GM19328 (cell line): ENCODE data around the gene CYP46A1.

Experiments used
- ATAC-seq: cut with Tn5 transposase; IDR thresholded peaks from one replicate; pipeline ENCODE4 v1.9.1; 2021; ENCODE audit warnings: mild to moderate bottlenecking, moderate library complexity; ENCODE audit not compliant: unreplicated experiment

Gene CYP46A1

GRCh38 chr14:99741227-99741976, 57.3 kb downstream of the CYP46A1 start:
- ATAC-seq: no peak

- no peak for ATAC-seq
These were observed 58.0 kb downstream of the CYP46A1 start for GRCh38 chr14:99742074-99742473.

- ATAC-seq: no peak
These were observed 58.7 kb downstream of the CYP46A1 start for GRCh38 chr14:99742509-99743487.

GRCh38 chr14:99744199-99744872, 60.2 kb downstream of the CYP46A1 start:
- ATAC-seq: no peak

- no peak for ATAC-seq
These were observed 60.8 kb downstream of the CYP46A1 start for GRCh38 chr14:99744873-99745224.

GRCh38 chr14:99745307-99745951, 61.3 kb downstream of the CYP46A1 start:
- no peak for ATAC-seq

GRCh38 chr14:99747167-99747566, 63.1 kb downstream of the CYP46A1 start:
- ATAC-seq: no peak

- ATAC-seq: no peak
These were observed 63.7 kb downstream of the CYP46A1 start for GRCh38 chr14:99747582-99748330.

GRCh38 chr14:99748529-99748928, 64.4 kb downstream of the CYP46A1 start:
- no peak for ATAC-seq

- ATAC-seq: no peak
These were observed 65.0 kb downstream of the CYP46A1 start for GRCh38 chr14:99749142-99749541.

- no peak for ATAC-seq
These were observed 65.9 kb downstream of the CYP46A1 start for GRCh38 chr14:99749763-99750715.

GRCh38 chr14:99750746-99751450, 66.8 kb downstream of the CYP46A1 start:
- ATAC-seq: no peak

- no peak for ATAC-seq
These were observed 67.7 kb downstream of the CYP46A1 start for GRCh38 chr14:99751539-99752485.

- no peak for ATAC-seq
These were observed 68.5 kb downstream of the CYP46A1 start for GRCh38 chr14:99752486-99753121.

GRCh38 chr14:99753225-99754140, 69.4 kb downstream of the CYP46A1 start:
- ATAC-seq: no peak
